ENCODE data around the gene KBTBD3. TPM values are rescaled to one million over a fixed set of nuclear protein-coding genes. Genes with fewer than 3 reads are reported as not detected.
A peak's percentile ranks its signal among the peaks of the same experiment; 100 is the strongest.

The KBTBD3 gene
- total and polyA plus RNA-seq, 2 experiments from 2014 or later: 7.1 to 16.8 TPM

DNA sequence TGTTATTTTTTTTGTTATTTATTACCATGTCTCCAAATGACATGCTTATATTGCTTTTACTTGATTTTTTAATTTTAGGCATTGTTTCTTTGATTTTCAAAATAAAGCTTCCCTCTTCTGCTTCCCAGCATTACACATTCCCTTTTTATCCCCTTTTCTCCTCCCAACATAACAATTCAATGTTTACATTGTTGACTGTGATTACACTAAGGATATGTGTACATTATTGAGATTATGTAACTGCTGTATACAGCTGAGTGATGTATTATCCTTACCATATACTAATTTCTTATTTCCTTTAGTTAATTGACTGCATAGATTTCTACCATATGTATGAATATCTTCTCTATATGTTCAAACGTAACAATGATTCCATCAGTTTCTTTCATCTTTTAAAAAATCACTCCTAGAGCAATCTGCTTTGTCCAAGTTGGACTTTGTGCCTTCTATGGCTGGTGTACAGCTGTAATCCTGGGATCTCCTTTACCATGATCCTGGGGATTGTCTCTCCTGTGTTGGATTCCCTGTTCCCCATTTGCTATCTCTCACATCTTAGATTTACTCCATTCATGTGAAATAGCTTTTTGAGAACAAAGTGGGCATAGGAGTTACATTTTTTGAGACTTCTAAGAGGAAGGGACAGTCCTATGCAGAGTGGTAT is 21.9 kb upstream of the KBTBD3 start:
- DNase-seq (ENCODE audit: low read depth in 1 of 2, low spot score in 1 of 2): no peak
- Histone ChIP-seq H3K36me3 (peaks cover 43% of the 10 kb centered on the region), H3K27ac (no peak overlapping the region), H3K27me3 (no peaks in the 10 kb centered on the region), H3K4me1 (ENCODE audit: low read depth) (no peaks in the 10 kb centered on the region), H3K4me3 (no peak overlapping the region), H3K9me3 (ENCODE audit: low read depth) (no peaks in the 10 kb centered on the region)
- TF ChIP-seq, protein P1, sequence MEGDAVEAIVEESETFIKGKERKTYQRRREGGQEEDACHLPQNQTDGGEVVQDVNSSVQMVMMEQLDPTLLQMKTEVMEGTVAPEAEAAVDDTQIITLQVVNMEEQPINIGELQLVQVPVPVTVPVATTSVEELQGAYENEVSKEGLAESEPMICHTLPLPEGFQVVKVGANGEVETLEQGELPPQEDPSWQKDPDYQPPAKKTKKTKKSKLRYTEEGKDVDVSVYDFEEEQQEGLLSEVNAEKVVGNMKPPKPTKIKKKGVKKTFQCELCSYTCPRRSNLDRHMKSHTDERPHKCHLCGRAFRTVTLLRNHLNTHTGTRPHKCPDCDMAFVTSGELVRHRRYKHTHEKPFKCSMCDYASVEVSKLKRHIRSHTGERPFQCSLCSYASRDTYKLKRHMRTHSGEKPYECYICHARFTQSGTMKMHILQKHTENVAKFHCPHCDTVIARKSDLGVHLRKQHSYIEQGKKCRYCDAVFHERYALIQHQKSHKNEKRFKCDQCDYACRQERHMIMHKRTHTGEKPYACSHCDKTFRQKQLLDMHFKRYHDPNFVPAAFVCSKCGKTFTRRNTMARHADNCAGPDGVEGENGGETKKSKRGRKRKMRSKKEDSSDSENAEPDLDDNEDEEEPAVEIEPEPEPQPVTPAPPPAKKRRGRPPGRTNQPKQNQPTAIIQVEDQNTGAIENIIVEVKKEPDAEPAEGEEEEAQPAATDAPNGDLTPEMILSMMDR (IDR thresholded peaks at IDR 0.05; ENCODE audit: low read depth, low read length): no peak

- no peak for DNase-seq (ENCODE audit: low read depth in 1 of 2, low spot score in 1 of 2)
- no peak overlapping the region for H3K27ac ChIP-seq
- H3K27me3 ChIP-seq: no peaks in the 10 kb centered on the region
- peaks cover 57% of the 10 kb centered on the region for H3K36me3 ChIP-seq
- H3K4me3 ChIP-seq: no peak overlapping the region
- peaks cover 22% of the 10 kb centered on the region for H3K4me1 ChIP-seq (ENCODE audit: low read depth)
- no peaks in the 10 kb centered on the region for H3K9me3 ChIP-seq (ENCODE audit: low read depth)
- TF ChIP-seq, protein P1 (IDR thresholded peaks at IDR 0.05; ENCODE audit: low read depth, low read length): no peak
These were observed 15.3 kb upstream of the KBTBD3 start for GRCh38 chr11:106092446-106092845.

DNA sequence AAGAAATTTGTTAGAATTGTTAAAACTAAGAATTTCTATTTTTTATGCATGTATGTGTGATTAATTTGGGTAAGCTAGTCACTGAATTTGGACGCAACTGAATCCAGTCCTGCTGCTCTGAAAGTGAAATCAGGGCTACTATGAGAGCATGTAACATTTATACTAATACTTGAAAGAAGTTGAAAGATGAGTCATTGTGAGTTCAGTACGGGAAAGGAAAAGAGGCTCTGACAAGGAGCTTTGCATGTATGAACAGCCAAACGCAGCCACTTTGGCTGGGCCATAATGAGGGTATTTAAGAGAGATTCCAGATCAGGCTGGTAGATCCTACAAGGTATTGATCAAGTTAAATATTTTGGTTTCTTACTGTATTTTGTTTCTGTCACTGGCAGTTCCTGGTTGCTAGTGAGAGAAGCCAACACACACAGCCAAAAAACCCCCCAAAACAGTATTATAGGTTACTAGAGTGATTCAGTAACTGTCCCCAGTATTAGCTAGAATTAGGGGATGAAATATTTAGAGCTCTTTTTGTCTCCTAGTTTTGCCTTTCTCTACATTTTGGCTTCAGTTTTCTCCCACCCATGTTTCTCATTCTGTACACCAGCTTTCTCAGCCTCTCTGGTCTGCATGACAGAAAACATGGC is 14.5 kb upstream of the KBTBD3 start:
- H3K27ac ChIP-seq: no peak overlapping the region
- H3K4me1 ChIP-seq (ENCODE audit: low read depth): peaks cover 28% of the 10 kb centered on the region
- no peaks in the 10 kb centered on the region for H3K9me3 ChIP-seq (ENCODE audit: low read depth)
- H3K27me3 ChIP-seq: no peaks in the 10 kb centered on the region
- DNase-seq (ENCODE audit: low read depth in 1 of 2, low spot score in 1 of 2): peak in 1 of 2 donors; percentile 80
- no peak overlapping the region for H3K4me3 ChIP-seq
- TF ChIP-seq, protein P1 (IDR thresholded peaks at IDR 0.05; ENCODE audit: low read depth, low read length): no peak
- peaks cover 48% of the 10 kb centered on the region for H3K36me3 ChIP-seq

- TF ChIP-seq, protein P1 (IDR thresholded peaks at IDR 0.05; ENCODE audit: low read depth, low read length): no peak
- no peaks in the 10 kb centered on the region for H3K27me3 ChIP-seq
- H3K27ac ChIP-seq: no peak overlapping the region
- DNase-seq (ENCODE audit: low read depth in 1 of 2, low spot score in 1 of 2): no peak
- H3K9me3 ChIP-seq (ENCODE audit: low read depth): no peaks in the 10 kb centered on the region
- H3K4me3 ChIP-seq: no peak overlapping the region
- peaks cover 21% of the 10 kb centered on the region for H3K36me3 ChIP-seq
- peaks cover 28% of the 10 kb centered on the region for H3K4me1 ChIP-seq (ENCODE audit: low read depth)
These were observed 11.7 kb upstream of the KBTBD3 start for GRCh38 chr11:106088896-106089295.

DNA sequence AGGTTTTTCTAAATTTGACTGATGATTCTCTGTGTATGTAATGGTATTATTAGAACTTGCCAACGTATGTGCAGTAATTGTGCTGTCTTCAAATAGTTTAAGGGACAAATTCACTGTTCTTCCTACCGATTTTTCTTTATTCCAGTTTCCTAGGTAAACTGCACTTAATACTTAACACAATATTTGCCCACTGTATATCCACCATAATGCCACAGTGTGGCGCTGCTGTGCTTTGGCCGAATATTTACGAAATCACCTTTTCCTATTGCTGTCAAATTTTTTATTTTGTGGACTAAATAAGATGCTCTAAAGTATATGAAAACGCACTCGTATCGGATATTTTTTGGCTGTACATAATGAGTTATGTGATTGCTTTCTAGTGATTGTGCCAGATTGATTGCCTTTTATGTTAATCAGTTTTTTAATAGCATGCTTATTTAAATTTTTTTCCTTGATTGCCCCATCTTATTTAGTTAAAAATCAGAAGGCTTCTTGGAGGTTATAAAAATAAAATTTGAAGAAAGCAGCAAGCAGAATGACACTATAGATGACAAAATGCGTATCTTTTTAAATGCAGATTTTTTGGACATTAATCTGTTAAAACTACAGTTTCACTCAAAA is 10.8 kb upstream of the KBTBD3 start:
- no peaks in the 10 kb centered on the region for H3K9me3 ChIP-seq (ENCODE audit: low read depth)
- no peak overlapping the region for H3K27ac ChIP-seq
- H3K27me3 ChIP-seq: no peaks in the 10 kb centered on the region
- H3K36me3 ChIP-seq: peaks cover 14% of the 10 kb centered on the region
- TF ChIP-seq, protein P1 (IDR thresholded peaks at IDR 0.05; ENCODE audit: low read depth, low read length): peak; percentile 85
- peaks cover 28% of the 10 kb centered on the region for H3K4me1 ChIP-seq (ENCODE audit: low read depth)
- DNase-seq (ENCODE audit: low read depth in 1 of 2, low spot score in 1 of 2): peak; percentile 57 to 74
- no peak overlapping the region for H3K4me3 ChIP-seq

Measured in cardiac muscle cell (in vitro differentiated cells and primary cell).